Hematopoietic multipotent progenitor cell treated with erythropoietin and hydrocortisone succinate and interleukin-3 and kit ligand, for 4 days (in vitro differentiated cells): ENCODE results near the gene SCAI.
"Not testable (repeated sequence)": the region's sequence is repeated elsewhere in the genome, so short reads cannot be mapped to it uniquely, and the experiment has no call there.

Experiments
- DNase-seq: peaks from one replicate; pipeline ENCODE4 v3.0.0-alpha.2; 2015

Gene SCAI

DNA sequence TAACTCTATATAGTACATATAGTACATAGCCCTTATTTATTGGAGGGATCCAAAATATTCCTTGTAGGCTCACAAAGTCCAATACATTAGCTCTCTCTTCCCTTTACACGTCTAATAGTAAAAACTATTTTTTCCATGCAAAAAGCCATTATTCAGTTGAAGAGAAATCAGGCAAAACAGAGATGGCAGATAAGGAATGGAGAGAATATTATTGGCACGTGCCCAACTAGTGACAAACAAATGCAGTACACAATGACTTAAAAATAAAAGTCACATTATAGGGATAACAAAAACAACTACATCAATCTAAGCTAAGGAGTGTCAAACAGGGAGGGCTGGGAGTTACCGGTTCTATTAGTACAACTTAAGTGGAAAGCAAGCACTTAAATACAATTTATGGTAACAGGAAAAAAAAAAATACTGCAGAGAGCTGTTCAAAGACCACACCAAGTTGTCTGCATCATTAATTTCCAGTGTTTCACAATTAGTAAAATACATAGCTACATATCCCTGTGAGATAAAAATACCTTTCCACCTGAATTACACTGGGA lies 4.1 kb upstream of the SCAI start:
- DNase-seq, result no peak

DNA sequence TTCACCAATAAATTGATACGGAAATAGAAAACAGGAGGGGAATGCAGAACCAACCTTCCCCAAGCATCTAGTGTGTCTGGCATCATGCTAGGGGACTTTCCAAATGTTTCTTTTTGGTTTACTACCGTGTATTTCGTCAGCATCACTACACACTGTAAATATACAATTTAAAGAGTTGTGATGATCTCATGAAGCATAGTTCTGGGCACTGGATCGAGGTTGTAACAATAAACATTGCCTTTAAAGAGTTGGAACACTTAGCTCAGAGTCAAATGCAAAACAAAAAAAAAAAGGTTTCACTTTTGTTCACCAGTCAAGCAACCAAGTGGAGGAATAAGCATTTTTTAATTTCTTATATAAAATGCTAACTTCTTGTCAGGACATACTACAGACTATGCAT lies 2.9 kb upstream of the SCAI start:
- DNase-seq, result no peak

DNA sequence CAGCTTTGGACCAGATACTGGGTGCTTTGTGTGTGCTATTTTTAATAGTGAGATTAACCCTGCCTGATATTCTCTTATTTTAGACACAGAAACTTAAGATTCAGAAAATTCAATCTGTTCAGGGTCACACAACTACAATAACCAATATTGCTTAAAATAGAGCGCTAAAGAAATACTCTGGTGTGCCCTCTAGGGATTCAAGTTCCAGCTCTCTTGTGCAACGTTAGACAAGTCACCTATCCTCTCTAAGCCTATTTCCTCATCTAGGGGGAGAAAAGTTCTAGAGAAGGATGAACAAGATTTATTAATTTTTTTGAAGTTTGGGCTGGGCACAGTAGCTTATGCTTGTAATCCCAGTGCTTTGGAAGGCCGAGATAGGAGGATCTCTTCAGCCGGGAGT lies 2.1 kb upstream of the SCAI start:
- DNase-seq, result no peak

DNA sequence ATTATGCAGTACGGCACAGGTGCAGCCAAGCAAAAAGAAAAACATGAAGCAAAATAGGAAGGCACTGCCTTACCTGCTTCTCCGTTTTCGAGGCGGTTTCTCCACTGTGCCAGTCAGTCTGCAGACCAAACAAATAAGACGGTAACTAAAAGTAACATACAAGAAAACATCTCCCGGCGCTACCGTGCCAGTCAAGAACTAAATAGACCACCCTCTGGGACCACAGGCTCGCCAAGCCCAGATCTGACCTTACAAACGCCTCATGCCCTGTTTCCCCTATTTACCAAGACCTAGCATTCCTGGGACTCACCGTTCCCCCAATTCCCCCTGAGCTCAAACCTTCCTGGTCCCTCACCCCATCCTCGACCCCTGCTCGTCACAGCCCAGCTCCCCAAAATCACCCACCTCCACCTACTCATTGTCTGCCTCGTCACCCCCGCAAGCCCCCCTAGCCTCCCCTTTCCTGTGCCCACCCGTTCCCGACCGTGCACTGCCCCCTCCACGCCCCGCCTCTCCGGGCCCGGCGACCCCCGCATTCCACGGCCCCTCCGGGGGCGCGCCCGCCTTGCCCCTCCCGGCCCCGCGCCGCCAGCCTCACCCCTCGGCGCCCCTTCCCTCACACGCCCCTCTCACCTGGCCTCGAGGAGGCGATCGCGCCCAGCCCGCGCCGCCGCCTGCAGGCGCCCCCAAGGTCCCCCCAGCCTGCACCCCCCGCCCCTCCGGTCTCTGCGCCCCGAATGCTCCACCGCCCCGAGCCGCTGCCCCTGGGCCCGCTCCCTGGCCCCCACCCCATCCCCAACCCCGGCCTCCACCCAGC lies 560 bp downstream of the SCAI start:
- peak; percentile 43 for DNase-seq

DNA sequence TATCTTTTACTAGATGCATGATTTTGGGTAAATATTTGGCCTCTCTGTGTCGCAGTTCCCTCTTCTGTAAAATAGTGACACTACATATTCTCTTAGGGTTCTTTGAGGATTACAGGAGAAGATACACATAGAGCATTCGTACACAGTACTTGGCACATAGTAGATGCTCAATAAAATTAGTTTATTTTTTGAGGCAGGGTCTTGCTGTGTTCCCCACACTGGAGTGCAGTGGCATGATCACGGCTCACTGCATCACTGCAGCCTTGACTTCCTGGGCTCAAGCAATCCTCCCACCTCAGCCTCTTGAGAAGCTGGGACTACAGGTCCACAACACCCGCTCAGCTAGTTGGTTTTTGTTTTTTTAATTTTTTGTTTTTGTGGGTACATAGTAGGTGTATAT lies 1.6 kb downstream of the SCAI start:
- no peak for DNase-seq

DNA sequence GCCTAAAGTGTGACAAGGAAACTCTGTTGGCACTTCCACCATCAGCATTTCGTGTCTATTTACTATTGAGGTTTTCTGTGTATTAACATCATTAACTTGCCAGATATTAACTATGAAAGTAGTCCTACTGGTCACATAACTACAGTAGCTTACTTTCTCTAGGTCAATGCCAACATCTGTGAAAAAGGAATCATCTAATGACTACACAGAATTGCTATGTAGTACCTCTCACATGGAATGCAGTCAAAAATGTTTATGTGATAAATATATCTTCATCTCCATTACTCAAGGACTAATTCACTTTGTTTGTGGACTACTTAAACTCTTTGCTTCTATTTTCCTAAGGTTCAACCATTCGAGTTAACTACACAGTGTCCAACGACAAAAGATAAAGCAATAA lies 2.1 kb downstream of the SCAI start:
- DNase-seq, result no peak

DNA sequence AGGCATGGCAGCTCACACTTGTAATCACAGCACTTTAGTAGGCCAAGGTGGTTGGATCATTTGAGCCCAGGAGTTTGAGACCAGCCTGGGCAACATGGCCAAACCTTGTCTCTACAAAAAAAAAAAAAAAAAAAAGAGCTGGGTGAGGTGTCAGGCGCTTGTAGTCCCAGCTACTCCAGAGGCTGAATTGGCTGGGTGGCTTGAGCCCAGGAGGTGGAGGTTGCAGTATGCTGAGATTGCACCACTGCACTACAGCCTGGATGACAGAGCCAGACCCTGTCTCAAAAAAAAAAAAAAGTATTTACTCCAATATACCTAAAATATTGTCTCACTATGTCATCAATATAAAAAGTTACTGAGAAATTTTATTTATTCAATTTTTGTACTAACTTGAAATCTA lies 2.8 kb downstream of the SCAI start:
- no peak for DNase-seq

DNA sequence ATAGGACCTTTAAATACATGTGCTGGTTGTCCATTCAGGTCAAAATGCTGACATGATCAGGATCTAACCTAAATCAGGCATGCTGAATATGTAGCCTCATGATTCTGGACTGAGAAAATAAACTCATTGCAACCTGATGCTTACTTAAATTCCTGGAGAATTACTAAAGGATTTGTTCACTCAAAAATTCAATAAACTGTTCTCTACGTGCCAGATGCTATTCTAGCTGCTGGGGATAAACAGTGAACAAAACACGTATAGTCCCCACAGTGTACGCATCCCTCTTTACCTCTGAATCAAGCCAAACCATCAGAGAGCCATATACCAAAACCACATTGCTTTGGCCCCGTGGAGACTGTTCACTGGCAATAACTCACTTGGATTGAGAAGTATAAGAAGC lies 6.1 kb downstream of the SCAI start:
- DNase-seq, result no peak

DNA sequence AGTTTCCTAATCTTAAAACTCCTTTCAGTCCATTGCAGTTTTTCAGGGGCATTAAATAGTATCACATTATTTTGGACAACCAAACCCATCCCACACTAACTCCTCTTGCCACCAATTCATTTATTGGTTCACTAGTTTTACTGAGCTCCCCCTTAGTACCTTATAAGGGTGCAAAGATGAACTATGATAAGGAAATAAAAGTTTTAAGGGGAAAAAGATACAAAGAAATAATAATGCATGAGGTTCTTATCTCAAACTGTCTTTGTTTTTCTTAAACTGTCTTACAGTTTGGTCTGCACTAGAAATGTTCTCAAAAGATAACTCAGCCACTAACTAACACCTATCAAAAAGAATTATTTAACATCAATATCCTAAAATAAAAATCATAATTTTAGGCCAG lies 8.4 kb downstream of the SCAI start:
- peak; percentile 45 for DNase-seq

DNA sequence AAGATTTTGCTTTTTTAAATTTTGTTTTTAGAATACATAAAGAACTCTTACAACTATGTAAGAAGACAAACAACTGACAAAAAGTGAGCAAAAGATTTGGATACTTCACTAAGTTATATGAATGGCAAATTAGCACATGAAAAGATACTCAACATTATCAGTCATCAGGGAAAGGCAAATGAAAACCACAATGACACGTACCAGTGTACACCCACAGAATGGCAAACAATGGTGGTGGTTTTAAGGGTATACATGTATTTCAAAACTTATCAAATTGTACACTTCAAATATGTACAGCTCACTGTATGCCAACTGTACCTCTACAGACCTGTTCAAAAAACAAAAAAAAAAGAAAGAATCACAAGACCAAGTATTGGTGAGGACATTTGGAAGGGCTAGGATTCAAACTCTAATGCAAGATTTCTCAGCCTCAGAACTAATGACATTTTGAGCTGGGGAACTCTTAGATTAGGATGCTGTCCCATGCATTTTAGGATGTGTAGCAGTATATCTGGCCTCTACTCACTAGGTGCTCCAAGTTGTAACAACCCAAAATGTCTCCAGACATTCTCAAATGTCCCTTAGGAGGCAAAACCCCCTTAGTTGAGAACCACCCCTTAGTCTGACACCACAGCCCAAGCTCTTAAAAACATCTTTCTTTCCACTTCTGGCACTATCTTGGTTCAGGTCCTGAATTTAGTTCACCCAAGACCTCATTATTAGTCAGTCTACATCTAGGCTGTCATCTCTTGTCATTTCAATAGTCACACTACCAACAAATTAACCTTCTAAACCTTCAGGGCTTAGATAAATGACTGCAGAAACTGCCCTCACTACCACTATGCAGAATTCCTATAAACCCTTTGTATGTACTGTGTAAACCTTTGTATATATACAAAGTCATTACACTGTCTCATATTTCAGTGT lies 9.7 kb downstream of the SCAI start:
- peak; percentile 70 for DNase-seq

DNA sequence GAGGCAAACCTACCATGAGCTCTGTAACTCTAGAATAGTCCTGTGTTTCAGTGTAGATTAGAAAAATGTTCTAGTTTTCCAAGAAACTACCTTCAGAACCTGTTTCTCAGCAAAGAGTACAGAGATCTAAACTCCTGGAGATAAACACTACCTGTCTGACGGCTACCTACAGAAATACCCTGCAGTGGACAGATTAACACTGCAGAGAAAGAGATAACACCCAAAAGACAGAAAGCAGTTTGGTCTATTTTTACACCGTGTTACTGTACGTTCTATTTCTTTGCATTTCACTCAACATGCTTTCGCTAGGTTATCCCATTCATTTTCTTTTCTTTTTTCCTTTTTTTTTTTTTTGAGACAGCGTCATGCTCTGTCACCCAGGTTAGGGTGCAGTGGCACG lies 11.6 kb downstream of the SCAI start:
- no peak for DNase-seq

DNA sequence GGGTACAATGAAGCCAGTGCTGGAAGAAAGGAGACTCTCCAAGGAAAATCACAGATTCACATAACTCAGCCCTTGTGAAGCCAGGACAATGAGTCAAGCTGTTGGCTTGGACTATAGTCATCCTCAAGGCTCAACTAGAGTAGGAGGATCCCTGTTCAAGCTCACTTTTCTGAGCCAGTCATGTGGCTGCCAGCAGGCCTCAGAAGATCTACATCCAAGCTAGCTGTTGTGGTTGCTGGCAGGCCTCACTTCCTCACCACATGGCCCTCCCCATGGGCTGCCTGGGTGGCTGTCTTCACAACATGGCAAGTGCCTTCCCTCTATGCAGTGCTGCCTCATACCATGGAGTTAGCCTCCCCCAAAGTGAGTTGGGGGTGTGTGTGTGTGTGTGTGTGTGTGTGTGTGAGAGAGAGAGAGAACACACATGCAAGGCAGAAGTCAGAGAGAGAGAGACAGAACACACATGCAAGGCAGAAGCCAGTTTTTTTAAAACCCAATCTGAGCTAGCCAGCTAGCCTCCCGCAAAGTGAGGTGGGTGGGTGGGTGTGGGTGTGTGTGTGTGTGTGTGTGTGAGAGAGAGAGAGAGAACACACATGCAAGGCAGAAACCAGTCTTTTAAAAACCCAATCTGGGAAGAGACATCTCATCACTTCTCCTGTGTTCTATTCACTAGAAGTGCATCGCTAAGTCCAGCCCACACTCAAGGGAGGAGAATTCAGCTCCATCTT lies 17.1 kb downstream of the SCAI start:
- peak; percentile 98 for DNase-seq

DNA sequence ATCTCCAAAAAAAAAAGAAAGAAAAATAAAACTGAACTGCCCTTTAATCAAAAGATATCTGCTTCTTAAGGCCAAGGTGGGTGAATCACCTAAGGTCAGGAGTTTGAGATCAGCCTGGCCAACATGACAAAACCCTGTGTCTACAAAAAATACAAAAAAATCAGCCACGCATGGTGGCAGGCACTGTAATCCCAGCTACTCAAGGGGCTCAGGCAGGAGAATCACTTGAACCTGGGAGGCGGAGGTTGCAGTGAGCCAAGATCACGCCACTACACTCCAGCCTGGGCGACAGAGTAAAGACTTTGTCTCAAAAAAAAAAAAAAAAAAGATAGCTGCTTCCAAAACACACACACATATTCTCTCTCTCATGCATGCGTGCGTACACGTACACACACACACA lies 17.8 kb downstream of the SCAI start:
- DNase-seq, result no peak

DNA sequence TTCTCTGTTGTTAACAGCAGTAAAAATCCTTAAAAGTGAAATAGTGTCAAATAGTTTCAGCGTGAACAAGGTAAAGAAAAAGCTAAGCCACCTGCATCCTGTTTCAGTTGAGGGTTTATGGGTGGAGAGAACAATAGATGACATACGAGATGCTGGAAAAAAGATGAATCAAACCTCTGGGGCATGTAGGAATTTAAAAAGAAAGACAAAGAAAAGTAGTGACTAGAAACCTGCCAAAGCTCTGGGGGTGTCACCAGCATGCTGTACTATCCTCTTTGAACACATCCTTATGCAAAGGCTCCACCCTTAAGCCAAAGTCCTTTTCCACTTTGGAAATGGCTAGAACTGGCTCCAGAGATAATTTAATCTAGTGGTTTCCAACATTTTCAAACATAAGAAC lies 22.2 kb downstream of the SCAI start:
- DNase-seq, result peak; percentile 34

DNA sequence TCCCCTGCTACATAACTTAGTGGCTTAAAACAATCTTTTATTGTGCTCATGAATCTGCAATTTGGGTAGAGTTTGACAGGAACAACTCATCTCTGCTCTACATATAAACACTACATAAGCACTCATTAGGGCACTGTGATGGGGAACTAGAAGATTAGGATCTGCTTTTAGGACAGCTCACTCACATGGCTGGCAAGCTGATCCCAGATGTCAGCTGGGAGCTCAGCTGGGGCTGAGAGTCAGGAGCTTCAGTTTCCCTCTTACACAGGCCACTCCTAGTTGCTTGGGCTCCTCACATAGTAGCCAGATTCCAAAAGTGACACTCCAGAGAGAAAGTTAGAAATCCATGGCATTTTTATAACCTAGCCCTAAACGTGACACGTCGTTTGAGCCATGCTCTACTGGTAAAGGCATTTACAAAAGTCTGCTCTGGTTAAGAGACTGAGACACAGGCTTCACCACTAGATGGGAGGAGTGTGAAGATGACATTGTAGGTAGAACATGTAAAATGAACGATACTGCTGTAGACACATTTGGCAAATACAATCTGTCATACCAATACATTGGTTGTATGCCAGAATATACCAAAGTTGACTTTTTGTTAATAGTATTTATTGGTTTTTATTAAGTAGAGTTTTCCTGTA lies 23.6 kb downstream of the SCAI start:
- peak; percentile 62 for DNase-seq

DNA sequence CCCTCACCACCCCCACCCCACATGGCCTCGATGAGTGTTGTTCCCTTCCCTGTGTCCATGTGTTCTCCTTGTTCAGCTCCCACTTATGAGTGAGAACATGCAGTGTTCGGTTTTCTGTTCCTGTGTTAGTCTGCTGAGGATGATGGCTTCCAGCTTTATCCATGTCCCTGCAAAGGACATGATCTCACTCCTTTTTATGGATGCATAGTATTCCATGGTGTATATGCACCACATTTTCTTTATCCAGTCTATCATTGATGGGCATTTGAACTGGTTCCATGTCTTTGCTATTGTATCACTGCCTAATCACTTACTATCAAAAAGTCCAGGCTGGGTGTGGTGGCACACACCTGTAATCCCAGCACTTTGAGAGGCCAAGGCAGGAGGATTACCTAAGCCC lies 24.6 kb downstream of the SCAI start:
- not testable (repeated sequence) for DNase-seq

DNA sequence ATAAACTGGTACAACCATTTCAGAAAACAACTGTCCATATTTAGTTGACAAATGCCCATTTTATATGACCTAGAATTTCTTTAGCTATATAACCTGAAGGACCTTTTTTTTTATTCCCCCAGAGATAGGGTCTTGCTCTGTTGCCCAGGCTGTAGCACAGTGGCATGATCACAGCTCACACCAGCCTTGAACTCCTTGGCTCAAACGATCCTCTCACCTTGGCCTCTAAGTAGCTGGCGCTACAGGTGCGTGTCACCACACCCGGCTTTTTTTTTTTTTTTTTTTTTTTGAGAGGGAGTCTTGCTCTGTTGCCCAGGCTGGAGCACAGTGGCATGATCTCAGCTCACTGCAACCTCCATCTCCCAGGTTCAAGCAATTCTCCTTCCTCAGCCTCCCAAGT lies 28.8 kb downstream of the SCAI start:
- DNase-seq, result not testable (repeated sequence)

DNA sequence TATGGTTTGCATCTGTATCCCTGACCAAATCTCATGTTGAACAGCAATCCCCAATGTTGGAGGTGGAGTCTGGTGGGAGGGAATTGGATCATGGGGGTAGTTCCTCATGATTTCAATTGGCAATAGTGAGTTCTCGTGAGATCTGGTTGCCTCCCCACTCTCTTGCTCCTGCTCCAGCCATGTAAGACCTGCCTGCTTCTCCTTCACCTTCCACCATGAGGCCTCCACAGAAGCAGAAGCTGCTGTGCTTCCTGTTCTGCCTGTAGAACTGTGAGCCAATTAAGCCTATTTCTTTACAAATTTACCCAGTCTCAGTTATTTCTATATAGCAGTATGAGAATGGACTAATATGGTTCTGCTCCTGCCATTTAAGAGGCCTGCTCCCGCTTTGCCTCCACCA lies 32.9 kb downstream of the SCAI start:
- DNase-seq, result peak; percentile 13

DNA sequence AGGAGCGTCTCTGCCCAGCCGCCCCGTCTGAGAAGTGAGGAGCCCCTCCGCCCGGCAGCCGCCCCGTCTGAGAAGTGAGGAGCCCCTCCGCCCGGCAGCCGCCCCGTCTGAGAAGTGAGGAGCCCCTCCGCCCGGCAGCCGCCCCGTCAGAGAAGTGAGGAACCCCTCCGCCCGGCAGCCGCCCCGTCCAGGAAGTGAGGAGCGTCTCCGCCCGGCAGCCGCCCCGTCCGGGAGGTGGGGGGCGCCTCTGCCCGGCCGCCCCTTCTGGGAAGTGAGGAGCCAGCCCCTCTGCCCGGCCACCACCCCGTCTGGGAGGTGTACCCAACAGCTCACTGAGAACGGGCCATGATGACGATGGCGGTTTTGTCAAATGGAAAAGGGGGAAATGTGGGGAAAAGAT lies 34.8 kb downstream of the SCAI start:
- DNase-seq, result not testable (repeated sequence)

DNA sequence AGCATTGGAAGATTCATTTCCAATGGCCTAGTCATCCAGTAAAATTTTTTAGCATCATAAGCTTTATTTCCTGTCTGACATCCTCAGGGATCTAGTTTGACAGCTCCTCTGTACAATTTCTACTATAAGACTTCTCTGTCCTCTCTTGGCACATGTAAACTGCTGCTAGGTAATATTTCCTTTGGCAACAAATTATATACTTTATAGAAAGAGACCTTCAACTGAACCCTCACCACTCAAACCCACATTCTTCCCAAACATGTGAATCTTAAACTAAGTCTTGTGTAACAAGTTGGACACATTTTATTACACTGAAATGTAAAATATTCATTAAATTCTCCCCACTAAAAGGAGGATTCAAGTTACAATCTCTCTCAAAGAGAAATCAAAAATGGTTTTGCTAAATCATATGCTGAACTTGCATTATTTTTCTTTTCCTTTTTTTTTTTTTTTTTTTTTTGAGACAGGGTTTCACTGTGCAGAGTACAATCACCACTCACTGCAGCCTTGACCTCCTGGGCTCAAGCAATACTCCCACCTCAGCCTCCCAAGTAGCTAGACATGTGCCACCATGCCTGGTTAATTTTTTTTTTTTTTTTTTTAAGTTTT lies 36.9 kb downstream of the SCAI start:
- no peak for DNase-seq

DNA sequence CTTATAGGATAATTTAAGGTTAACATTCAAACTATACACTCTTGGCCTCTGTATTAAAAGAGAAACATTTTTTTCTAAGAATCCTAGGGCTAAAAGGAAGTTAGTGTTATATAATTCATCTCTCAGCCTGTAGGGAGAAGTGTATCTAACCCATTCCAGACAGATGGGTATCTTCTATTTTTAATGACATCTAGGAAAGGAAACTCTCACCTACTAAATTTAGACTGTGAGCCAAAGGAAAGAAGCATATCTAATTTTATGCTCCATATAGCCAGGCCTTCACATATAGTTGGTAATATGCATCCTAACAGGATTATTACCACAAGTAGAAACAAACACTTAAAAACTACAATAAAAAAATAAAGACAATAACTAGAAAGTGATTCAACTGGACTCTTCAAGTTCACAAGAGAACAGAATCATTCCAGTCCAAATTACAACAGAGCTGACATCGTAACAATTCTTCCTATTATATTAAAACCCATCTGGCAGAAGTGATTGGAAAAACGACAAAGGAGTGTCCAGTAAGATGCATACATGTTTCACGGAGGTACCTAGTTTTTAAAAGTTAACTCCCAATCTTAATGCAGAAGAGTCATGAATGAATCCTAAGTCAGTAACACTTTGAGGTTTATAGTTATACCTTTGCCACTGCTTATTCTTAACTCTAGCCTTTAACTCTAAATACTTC lies 39.4 kb downstream of the SCAI start:
- no peak for DNase-seq

DNA sequence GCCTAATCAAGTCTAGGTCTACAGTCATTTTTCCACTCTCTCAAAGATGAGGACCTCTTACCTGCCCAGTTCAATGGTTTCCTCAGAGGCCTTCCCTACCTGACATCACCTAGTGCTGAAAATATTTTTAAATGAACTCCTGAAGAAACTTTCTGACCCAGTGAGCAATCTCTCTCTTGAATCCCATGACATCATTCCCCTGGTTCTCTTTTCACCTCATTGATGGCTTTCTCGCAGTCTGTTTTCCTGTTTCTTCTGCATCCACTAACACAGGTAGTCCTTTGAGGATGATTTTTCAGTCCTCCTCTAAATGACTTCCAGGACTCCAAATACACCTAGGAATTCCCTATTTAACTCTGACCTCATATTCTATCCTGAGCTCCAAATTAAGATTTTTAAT lies 40.3 kb downstream of the SCAI start:
- DNase-seq, result no peak
